Right ventricle myocardium inferior (tissue), 1 donor: ENCODE results near the gene FAM107A. TPM values are rescaled to one million over a fixed set of nuclear protein-coding genes. Genes with fewer than 3 reads are reported as not detected.

Experiments used
- ATAC-seq: fragments of 200-7000 bp; cut with Tn5 transposase; one replicate; pipeline ENCODE4 v1.9.1; 2020; ENCODE audit warnings: mild to moderate bottlenecking, moderate library complexity
- DNase-seq: peaks from one replicate; pipeline ENCODE4 v3.0.0; 2021; ENCODE audit errors: missing footprints
- intact Hi-C: fragments of 100-400 bp; cut with DNase I; formaldehyde crosslinking; loops from one replicate; pipeline ENCODE4 v1.11.0; 2022
- total RNA-seq: library from RNA; stranded (reverse); fragmentation: NEBNext Ultra II Directional; extraction: Animal tissue kit (Norgen Biotek cat#: 25700); gene quantifications from one replicate; pipeline ENCODE4 v1.2.1, GENCODE V29; 2021
- donor health status: DM: no; HTN: yes; CAD: no; lungs with severe emphysema.

The FAM107A gene
- total RNA-seq, 1 donor from 2014 or later, result 82.9 TPM

GRCh38 chr3:58572634-58573230 is 4.5 kb downstream of the FAM107A start:
- no peak for ATAC-seq
- intact Hi-C loops, result no loop called here
- no peak for DNase-seq

GRCh38 chr3:58572013-58572633 is 5.1 kb downstream of the FAM107A start:
- intact Hi-C loops, result no loop called here
- no peak for ATAC-seq

GRCh38 chr3:58570851-58571250 is 6.3 kb downstream of the FAM107A start:
- ATAC-seq (no peak), DNase-seq (no peak)
- intact Hi-C loops, result no loop called here

More at GRCh38 chr3:58572013-58572633, 5.1 kb downstream of the FAM107A start:
- no peak for DNase-seq

GRCh38 chr3:58569287-58570001 is 7.7 kb downstream of the FAM107A start:
- DNase-seq (no peak), ATAC-seq (no peak)
- intact Hi-C loops, result no loop called here

- DNase-seq (peak; percentile 86), ATAC-seq (peak; percentile 40)
- intact Hi-C loops, result loop anchor here (1.0 kb wide), 1 partner anchor 62 kb away; no protein-coding TSS in a partner anchor
Measured at GRCh38 chr3:58568572-58569286, 8.5 kb downstream of the FAM107A start.

- DNase-seq (no peak), ATAC-seq (no peak)
- intact Hi-C loops, result no loop called here
Measured at GRCh38 chr3:58567251-58567515, 10.0 kb downstream of the FAM107A start.

GRCh38 chr3:58566398-58567250 is 10.6 kb downstream of the FAM107A start:
- DNase-seq, result no peak
- intact Hi-C loops, result no loop called here
- no peak for ATAC-seq

- ATAC-seq (no peak), DNase-seq (no peak)
- intact Hi-C loops, result no loop called here
Measured at GRCh38 chr3:58565621-58566397, 11.4 kb downstream of the FAM107A start.

GRCh38 chr3:58564456-58565160 is 12.6 kb downstream of the FAM107A start:
- ATAC-seq (no peak), DNase-seq (no peak)
- intact Hi-C loops, result no loop called here

- intact Hi-C loops, result no loop called here
- ATAC-seq (no peak), DNase-seq (no peak)
Measured at GRCh38 chr3:58564054-58564453, 13.1 kb downstream of the FAM107A start.

- ATAC-seq (no peak), DNase-seq (no peak)
- intact Hi-C loops, result no loop called here
Measured at GRCh38 chr3:58563386-58564035, 13.7 kb downstream of the FAM107A start.

- intact Hi-C loops, result no loop called here
- DNase-seq (no peak), ATAC-seq (no peak)
Measured at GRCh38 chr3:58562498-58562897, 14.7 kb downstream of the FAM107A start.

GRCh38 chr3:58560771-58561311 is 16.4 kb downstream of the FAM107A start:
- intact Hi-C loops, result no loop called here
- ATAC-seq (no peak), DNase-seq (no peak)

- intact Hi-C loops, result no loop called here
- ATAC-seq (no peak), DNase-seq (no peak)
Measured at GRCh38 chr3:58559586-58559985, 17.6 kb downstream of the FAM107A start.

- no peak for ATAC-seq
- no peak for DNase-seq
- intact Hi-C loops, result no loop called here
Measured at GRCh38 chr3:58557491-58557890, 19.7 kb downstream of the FAM107A start.

- no peak for ATAC-seq
- no peak for DNase-seq
- intact Hi-C loops, result no loop called here
Measured at GRCh38 chr3:58556761-58557221, 20.4 kb downstream of the FAM107A start.

GRCh38 chr3:58556001-58556400 is 21.2 kb downstream of the FAM107A start:
- ATAC-seq (no peak), DNase-seq (no peak)
- intact Hi-C loops, result no loop called here
